H1 (cell line): ENCODE measurements around the gene TMEM178B. TPM values are rescaled to one million over a fixed set of nuclear protein-coding genes. Genes with fewer than 3 reads are reported as not detected.

ENCODE experiments used
- CTCF ChIA-PET: fragments of 300-600 bp; sonication (Branson Sonifier 250); formaldehyde crosslinking; loops from one replicate; lab custom pipeline; 2021; ENCODE audit not compliant: partially characterized antibody; lab: Charles Lee
- POLR2A ChIA-PET: fragments of 300-600 bp; sonication (Branson Sonifier 250); formaldehyde crosslinking; loops from one replicate; lab custom pipeline; 2021; ENCODE audit warnings: inconsistent platforms; ENCODE audit not compliant: partially characterized antibody; lab: Charles Lee
- DNase-seq, 2 experiments: peaks; one replicate each; pipeline versions ENCODE4 v3.0.0 to v3.0.0-alpha.2; 2010 to 2022; ENCODE audit warnings: low spot score in 2 of 2, low read depth in 1 of 2, mixed read lengths in 1 of 2
- FAIRE-seq: peaks from 2 replicates; lab custom pipeline; 2011; peaks lifted over from hg19 to GRCh38; lab: Jason Lieb, UNC
- H2AFZ ChIP-seq: 2 replicates; pipeline ENCODE4 v1.8.1; 2012; ENCODE audit warnings: low read length, inconsistent platforms
- H2AK5ac ChIP-seq: 2 replicates; pipeline ENCODE4 v1.6.1; 2013; ENCODE audit warnings: low read depth, low read length
- H2BK120ac ChIP-seq: replicated peaks from 2 replicates; pipeline ENCODE3; 2013; ENCODE audit warnings: low read depth, low read length, inconsistent platforms
- H2BK12ac ChIP-seq: 2 replicates; pipeline ENCODE4 v1.6.1; 2013; ENCODE audit warnings: low read depth, low read length
- H2BK15ac ChIP-seq: 2 replicates; pipeline ENCODE4 v1.6.1; 2013; ENCODE audit warnings: low read length
- H2BK20ac ChIP-seq: 2 replicates; pipeline ENCODE4 v1.6.1; 2013; ENCODE audit warnings: low read length
- H2BK5ac ChIP-seq: 2 replicates; pipeline ENCODE4 v1.6.1; 2013; ENCODE audit warnings: low read depth, low read length
- H3K14ac ChIP-seq: 2 replicates; pipeline ENCODE4 v1.6.1; 2013; ENCODE audit warnings: inconsistent platforms; ENCODE audit not compliant: insufficient read length
- H3K18ac ChIP-seq: 2 replicates; pipeline ENCODE4 v1.6.1; 2013; ENCODE audit warnings: low read length; ENCODE audit errors: extremely low read depth
- H3K23ac ChIP-seq: 2 replicates; pipeline ENCODE4 v1.6.1; 2013; ENCODE audit warnings: inconsistent platforms; ENCODE audit not compliant: insufficient read length
- H3K23me2 ChIP-seq: 2 replicates; pipeline ENCODE4 v1.6.1; 2013; ENCODE audit warnings: low read depth, low read length
- H3K27ac ChIP-seq: 2 replicates; pipeline ENCODE4 v1.6.1; 2011; ENCODE audit warnings: low read depth, low read length, inconsistent platforms
- H3K27me3 ChIP-seq, 4 experiments: replicated peaks in 1 of 4; 1 replicate in 1 of 4; 2 replicates in 3 of 4; pipeline versions ENCODE4 v1.6.1 to v1.8.1; 2011 to 2013; ENCODE audit warnings: low read length in 3 of 4, mild to moderate bottlenecking in 3 of 4, inconsistent platforms in 2 of 4, mixed read lengths in 2 of 4, moderate library complexity in 1 of 4; ENCODE audit not compliant: control insufficient read depth in 3 of 4, insufficient read depth in 3 of 4; ENCODE audit errors: extremely low read depth in 1 of 4
- H3K36me3 ChIP-seq, 4 experiments: 2 replicates each; pipeline versions ENCODE4 v1.6.1 to v1.8.1; 2011 to 2013; ENCODE audit warnings: mild to moderate bottlenecking in 4 of 4, low read length in 3 of 4, moderate library complexity in 2 of 4, control low read depth in 1 of 4, inconsistent platforms in 1 of 4; ENCODE audit not compliant: insufficient read depth in 4 of 4, control insufficient read depth in 2 of 4
- H3K4ac ChIP-seq: replicated peaks from 2 replicates; pipeline ENCODE3; 2013; ENCODE audit warnings: low read length, low read depth, mixed read lengths, inconsistent platforms; ENCODE audit not compliant: insufficient read length
- H3K4me1 ChIP-seq, 4 experiments: replicated peaks in 1 of 4; 1 replicate in 1 of 4; 2 replicates in 3 of 4; pipeline versions ENCODE4 v1.6.1 to v1.8.1; 2011 to 2013; ENCODE audit warnings: low read length in 3 of 4, inconsistent platforms in 2 of 4, mixed read lengths in 1 of 4; ENCODE audit not compliant: insufficient read depth in 4 of 4, control insufficient read depth in 3 of 4
- H3K4me2 ChIP-seq, 2 experiments: 2 replicates each; pipeline versions ENCODE4 v1.6.1 to v1.8.1; 2011 to 2013; ENCODE audit warnings: low read depth in 2 of 2, low read length in 2 of 2, control low read depth in 1 of 2, inconsistent platforms in 1 of 2, mild to moderate bottlenecking in 1 of 2; ENCODE audit not compliant: insufficient read depth in 1 of 2
- H3K4me3 ChIP-seq, 4 experiments: fragments of 200-600, 300-600 bp in 1 of 4; sonication (generic), shearing (Covaris generic), sonication (Bioruptor Twin) in 1 of 4; 2 replicates each; pipeline versions ENCODE4 v1.5.1 to v1.8.1; 2011 to 2016; ENCODE audit warnings: low read length in 4 of 4, low read depth in 3 of 4, control low read depth in 2 of 4, inconsistent platforms in 2 of 4, mild to moderate bottlenecking in 2 of 4, mixed read lengths in 1 of 4, moderate library complexity in 1 of 4; ENCODE audit not compliant: insufficient read depth in 2 of 4; ENCODE audit errors: extremely low read depth in 1 of 4
- H3K56ac ChIP-seq: replicated peaks from 2 replicates; pipeline ENCODE3; 2013; ENCODE audit warnings: low read depth, mild to moderate bottlenecking, mixed read lengths, low read length, inconsistent platforms; ENCODE audit not compliant: insufficient read length
- H3K79me1 ChIP-seq: 2 replicates; pipeline ENCODE4 v1.6.1; 2013; ENCODE audit warnings: low read depth, low read length, control low read depth
- H3K79me2 ChIP-seq, 2 experiments: 2 replicates each; pipeline versions ENCODE4 v1.6.1 to v1.8.1; 2012 to 2013; ENCODE audit warnings: low read length in 2 of 2, mild to moderate bottlenecking in 2 of 2, inconsistent platforms in 1 of 2; ENCODE audit not compliant: insufficient read depth in 2 of 2, control insufficient read depth in 1 of 2
- H3K9ac ChIP-seq, 4 experiments: replicated peaks in 1 of 4; 1 replicate in 1 of 4; 2 replicates in 3 of 4; pipeline versions ENCODE4 v1.6.1 to v1.8.1; 2011 to 2013; ENCODE audit warnings: low read depth in 3 of 4, low read length in 3 of 4, control low read depth in 2 of 4, mild to moderate bottlenecking in 2 of 4, moderate library complexity in 2 of 4, inconsistent platforms in 1 of 4; ENCODE audit errors: extremely low read depth in 1 of 4
- H3K9me3 ChIP-seq, 2 experiments: 2 replicates each; pipeline versions ENCODE4 v1.6.1 to v1.8.1; 2012 to 2013; ENCODE audit warnings: mild to moderate bottlenecking in 2 of 2, moderate library complexity in 2 of 2, control low read depth in 1 of 2, inconsistent platforms in 1 of 2, low read depth in 1 of 2, low read length in 1 of 2, mixed read lengths in 1 of 2; ENCODE audit not compliant: insufficient read depth in 2 of 2
- H4K20me1 ChIP-seq, 2 experiments: replicated peaks in 1 of 2; 2 replicates each; pipeline versions ENCODE3 to v1.8.1; 2011 to 2013; ENCODE audit warnings: inconsistent platforms in 2 of 2, low read length in 2 of 2, mild to moderate bottlenecking in 1 of 2; ENCODE audit not compliant: insufficient read depth in 2 of 2, control insufficient read depth in 1 of 2
- H4K5ac ChIP-seq: 2 replicates; pipeline ENCODE4 v1.6.1; 2013; ENCODE audit warnings: low read length, low read depth, mixed read lengths, inconsistent platforms; ENCODE audit not compliant: insufficient read length
- H4K8ac ChIP-seq: 2 replicates; pipeline ENCODE4 v1.8.0; 2013; ENCODE audit warnings: mild to moderate bottlenecking, moderate library complexity, low read length, inconsistent platforms; ENCODE audit not compliant: insufficient read depth; ENCODE audit errors: extremely low read depth
- H4K91ac ChIP-seq: replicated peaks from 2 replicates; pipeline ENCODE3; 2013; ENCODE audit warnings: low read length, mixed read lengths, inconsistent platforms; ENCODE audit not compliant: insufficient read length
- EGR1 ChIP-seq: IDR thresholded peaks from 2 replicates; pipeline ENCODE4 v1.6.1; 2011; ENCODE audit warnings: low read depth, low read length, borderline replicate concordance
- HDAC6 ChIP-seq: IDR thresholded peaks from one replicate; pipeline ENCODE4 v1.7.1; 2012; ENCODE audit warnings: low read depth, mild to moderate bottlenecking, inconsistent platforms, low read length, moderate library complexity
- WGBS, 2 experiments: shearing (Covaris generic) in 1 of 2; methylation state at CpG; one replicate each; pipeline versions ENCODE4 v1.1.6 to v1.1.7; 2013 to 2015; ENCODE audit warnings: low lambda C conversion rate in 2 of 2, mixed read lengths in 2 of 2, inconsistent platforms in 1 of 2, low coverage in 1 of 2, missing lambda C conversion rate in 1 of 2; ENCODE audit not compliant: insufficient replicate concordance in 2 of 2, insufficient coverage in 1 of 2, insufficient read length in 1 of 2; ENCODE audit errors: extremely low coverage in 1 of 2, missing lambda C conversion rate in 1 of 2; 5-methylcytosine and 5-hydroxymethylcytosine counted together
- polyA plus RNA-seq, 7 experiments: library from polyadenylated mRNA; depleted of rRNA in 3 of 7; stranded (reverse) in 5 of 7; unstranded in 2 of 7; fragments of >200 nt in 5 of 7; fragments of 200-250 nt in 2 of 7; gene quantifications; 1 replicate in 5 of 7; 2 replicates in 1 of 7; 4 replicates in 1 of 7; pipeline versions ENCODE4 v1.2.1 to v1.2.3, GENCODE V29; 2011 to 2013; ENCODE audit warnings: missing spikeins in 2 of 7, mixed read lengths in 2 of 7
- total RNA-seq: library from RNA; stranded (reverse); fragmentation: NEBNext Ultra II Directional; extraction: Animal tissue kit (Norgen Biotek cat#: 25700); gene quantifications from 2 replicates; pipeline ENCODE4 v1.2.1, GENCODE V29; 2021

The TMEM178B gene
- total and polyA plus RNA-seq, 2 of the 8 experiments (the other 6 are each of a cell fraction or from before 2014, with no cell fraction given) = 5.3 to 18.1 TPM

- Histone ChIP-seq H2BK12ac (0 out of 2 replicates have a peak overlapping the region, but pooled peaks have one; percentile 23), H3K27ac (no peak overlapping the region), H2BK20ac (no peak overlapping the region), H3K23me2 (no peaks in the 10 kb centered on the region), H3K36me3 (no peaks in the 10 kb centered on the region), H4K8ac (no peak overlapping the region), H3K56ac (no peak overlapping the region), H3K14ac (no peak overlapping the region), H3K9me3 (no peaks in the 10 kb centered on the region), H4K20me1 (no peaks in the 10 kb centered on the region), H2AK5ac (no peak overlapping the region), H2AFZ (no peak overlapping the region), H4K5ac (no peak overlapping the region), H3K79me2 (0 out of 4 replicates have a peak, but pooled peaks cover 0 to 3% of the 10 kb centered on the region in 2 experiments), H3K4me1 (peaks cover 6 to 26% (median 20%) of the 10 kb centered on the region in 4 experiments; a peak in 6 of 7 replicates), H3K18ac (peak overlapping the region; percentile 57; the same call in 1 of the 2 replicates), H2BK5ac (no peak overlapping the region), H2BK15ac (no peak overlapping the region), H3K4me3 (no peak overlapping the region), H3K4ac (no peak overlapping the region), H3K4me2 (peak overlapping the region in 1 of 2 experiments; percentile 54; a peak in 1 of 4 replicates), H3K23ac (no peak overlapping the region), H4K91ac (no peak overlapping the region), H3K27me3 (no peaks in the 10 kb centered on the region; a peak in 1 of 7 replicates), H3K79me1 (no peaks in the 10 kb centered on the region), H3K9ac (no peak overlapping the region), H2BK120ac (no peak overlapping the region)
- DNase-seq = no peak
- WGBS, 2 experiments = 79% methylated on average over 3 of the region's 3 CpGs; no CpG with 5 or more reads in 1 of the 2 experiments
- CTCF ChIA-PET = interaction anchor here (0.6 to 2.2 kb wide), 7 partner anchors 9 to 679 kb away, joined by 3 to 7 read pairs (median 5); no protein-coding TSS in a partner anchor
- FAIRE-seq = no peak
- POLR2A ChIA-PET = interaction anchor here (0.6 to 0.9 kb wide), 2 partner anchors 10 to 47 kb away, joined by 3 read pairs; no protein-coding TSS in a partner anchor
- TF ChIP-seq HDAC6 = no peak
- TF ChIP-seq EGR1 = no peak
Observed at GRCh38 chr7:141408440-141408839, 334.6 kb downstream of the TMEM178B start.
